ENCODE measurements around the gene EFHD1. TPM values are rescaled to one million over a fixed set of nuclear protein-coding genes. Genes with fewer than 3 reads are reported as not detected.

Gene EFHD1
- total and polyA plus RNA-seq, 2 of the 13 experiments (the other 11 are each of a cell fraction or from before 2014, with no cell fraction given), result 0.09 TPM; not detected in 1

DNA sequence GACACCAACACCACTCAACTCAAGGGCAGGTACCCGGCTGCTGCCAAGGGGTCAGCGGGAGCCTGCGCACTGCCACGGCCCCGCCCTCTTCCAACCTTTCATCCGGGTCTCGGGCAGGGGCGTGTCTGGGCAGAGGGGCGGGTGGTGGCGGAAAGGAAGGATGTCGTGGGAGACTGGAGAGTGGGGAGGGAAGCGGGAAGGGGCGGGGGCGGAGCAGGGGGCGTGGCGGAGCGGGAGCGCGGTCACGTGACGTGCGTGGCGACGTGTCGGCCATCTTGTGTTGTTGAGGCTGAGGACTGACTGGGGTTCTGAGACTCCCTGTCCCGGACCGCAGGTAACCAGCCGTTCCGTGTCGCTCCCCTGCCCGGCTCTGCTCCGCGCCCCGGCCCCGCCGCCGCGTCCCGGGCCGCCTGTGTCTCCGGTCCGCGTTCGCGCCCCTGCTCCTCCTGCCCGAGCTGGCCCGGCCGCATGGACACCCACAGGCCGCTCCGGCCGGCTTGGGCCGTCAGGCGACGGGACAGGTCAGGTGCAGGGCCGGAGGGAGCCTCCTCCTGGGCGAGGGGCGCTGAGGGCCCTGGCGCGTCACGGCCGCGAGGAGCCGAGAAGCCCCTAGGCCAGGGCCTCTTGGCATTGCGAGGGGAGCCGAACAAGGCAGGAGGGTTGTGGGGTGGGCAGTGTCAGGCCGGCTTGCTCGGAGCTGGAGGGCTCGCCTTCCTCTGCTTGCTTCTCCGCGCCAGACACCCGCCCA is 63.8 kb downstream of the EFHD1 start, which contains the start of gene GIGYF2 (continued):
- TF ChIP-seq KLF16 (CRISPR knock-in tag; IDR thresholded peaks at IDR 0.05) (0 out of 4 replicates have a peak, but pooled peaks of 1 of the 2 experiments have one; percentile 47), ZNF253 (CRISPR knock-in tag; IDR thresholded peaks at IDR 0.05; ENCODE audit: borderline replicate concordance) (peak; percentile 83), SMC3 (IDR thresholded peaks at IDR 0.05; ENCODE audit: low read length) (no peak), TGIF2 (CRISPR knock-in tag; IDR thresholded peaks at IDR 0.05) (no peak; the same call in none of the 2 replicates), ZNF256 (CRISPR knock-in tag; conservative IDR thresholded peaks at IDR 0.05) (0 out of 2 replicates have a peak, but pooled peaks have one; percentile 31), ZNF235 (CRISPR knock-in tag; IDR thresholded peaks at IDR 0.05; ENCODE audit: borderline replicate concordance) (peak; percentile 98), CCDC6 (CRISPR knock-in tag; IDR thresholded peaks at IDR 0.05) (no peak; the same call in 1 of the 2 replicates), ZNF75D (CRISPR knock-in tag; IDR thresholded peaks at IDR 0.05; ENCODE audit: borderline replicate concordance) (no peak), SIN3B (IDR thresholded peaks at IDR 0.05; ENCODE audit: low read length) (no peak), CBX5 (CRISPR knock-in tag; IDR thresholded peaks at IDR 0.05; ENCODE audit: borderline replicate concordance) (0 out of 2 replicates have a peak, but pooled peaks have one; percentile 75), XBP1 (CRISPR knock-in tag; IDR thresholded peaks at IDR 0.05) (no peak), ZNF33B (CRISPR knock-in tag; IDR thresholded peaks at IDR 0.05) (no peak; the same call in 1 of the 2 replicates), KLF15 (CRISPR knock-in tag; IDR thresholded peaks at IDR 0.05; ENCODE audit: borderline replicate concordance) (no peak), RELA (CRISPR knock-in tag; IDR thresholded peaks at IDR 0.05) (no peak), RAD51 (IDR thresholded peaks at IDR 0.05; ENCODE audit: borderline replicate concordance) (peak; percentile 98), THAP11 (CRISPR knock-in tag; IDR thresholded peaks at IDR 0.05) (peak; percentile 87)
- TF ChIP-seq, protein P1, sequence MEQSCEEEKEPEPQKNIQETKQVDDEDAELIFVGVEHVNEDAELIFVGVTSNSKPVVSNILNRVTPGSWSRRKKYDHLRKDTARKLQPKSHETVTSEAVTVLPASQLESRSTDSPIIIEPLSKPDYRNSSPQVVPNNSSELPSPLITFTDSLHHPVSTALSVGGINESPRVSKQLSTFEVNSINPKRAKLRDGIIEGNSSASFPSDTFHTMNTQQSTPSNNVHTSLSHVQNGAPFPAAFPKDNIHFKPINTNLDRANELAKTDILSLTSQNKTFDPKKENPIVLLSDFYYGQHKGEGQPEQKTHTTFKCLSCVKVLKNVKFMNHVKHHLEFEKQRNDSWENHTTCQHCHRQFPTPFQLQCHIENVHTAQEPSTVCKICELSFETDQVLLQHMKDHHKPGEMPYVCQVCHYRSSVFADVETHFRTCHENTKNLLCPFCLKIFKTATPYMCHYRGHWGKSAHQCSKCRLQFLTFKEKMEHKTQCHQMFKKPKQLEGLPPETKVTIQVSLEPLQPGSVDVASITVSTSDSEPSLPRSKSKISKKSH (CRISPR knock-in tag; IDR thresholded peaks at IDR 0.05; ENCODE audit: borderline replicate concordance), result no peak
- TF ChIP-seq, protein P2, sequence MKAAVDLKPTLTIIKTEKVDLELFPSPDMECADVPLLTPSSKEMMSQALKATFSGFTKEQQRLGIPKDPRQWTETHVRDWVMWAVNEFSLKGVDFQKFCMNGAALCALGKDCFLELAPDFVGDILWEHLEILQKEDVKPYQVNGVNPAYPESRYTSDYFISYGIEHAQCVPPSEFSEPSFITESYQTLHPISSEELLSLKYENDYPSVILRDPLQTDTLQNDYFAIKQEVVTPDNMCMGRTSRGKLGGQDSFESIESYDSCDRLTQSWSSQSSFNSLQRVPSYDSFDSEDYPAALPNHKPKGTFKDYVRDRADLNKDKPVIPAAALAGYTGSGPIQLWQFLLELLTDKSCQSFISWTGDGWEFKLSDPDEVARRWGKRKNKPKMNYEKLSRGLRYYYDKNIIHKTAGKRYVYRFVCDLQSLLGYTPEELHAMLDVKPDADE (CRISPR knock-in tag; IDR thresholded peaks at IDR 0.05), result no peak
- TF ChIP-seq, protein P3, sequence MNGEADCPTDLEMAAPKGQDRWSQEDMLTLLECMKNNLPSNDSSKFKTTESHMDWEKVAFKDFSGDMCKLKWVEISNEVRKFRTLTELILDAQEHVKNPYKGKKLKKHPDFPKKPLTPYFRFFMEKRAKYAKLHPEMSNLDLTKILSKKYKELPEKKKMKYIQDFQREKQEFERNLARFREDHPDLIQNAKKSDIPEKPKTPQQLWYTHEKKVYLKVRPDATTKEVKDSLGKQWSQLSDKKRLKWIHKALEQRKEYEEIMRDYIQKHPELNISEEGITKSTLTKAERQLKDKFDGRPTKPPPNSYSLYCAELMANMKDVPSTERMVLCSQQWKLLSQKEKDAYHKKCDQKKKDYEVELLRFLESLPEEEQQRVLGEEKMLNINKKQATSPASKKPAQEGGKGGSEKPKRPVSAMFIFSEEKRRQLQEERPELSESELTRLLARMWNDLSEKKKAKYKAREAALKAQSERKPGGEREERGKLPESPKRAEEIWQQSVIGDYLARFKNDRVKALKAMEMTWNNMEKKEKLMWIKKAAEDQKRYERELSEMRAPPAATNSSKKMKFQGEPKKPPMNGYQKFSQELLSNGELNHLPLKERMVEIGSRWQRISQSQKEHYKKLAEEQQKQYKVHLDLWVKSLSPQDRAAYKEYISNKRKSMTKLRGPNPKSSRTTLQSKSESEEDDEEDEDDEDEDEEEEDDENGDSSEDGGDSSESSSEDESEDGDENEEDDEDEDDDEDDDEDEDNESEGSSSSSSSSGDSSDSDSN (CRISPR knock-in tag; IDR thresholded peaks at IDR 0.05), result peak; percentile 99
- TF ChIP-seq, protein P4, sequence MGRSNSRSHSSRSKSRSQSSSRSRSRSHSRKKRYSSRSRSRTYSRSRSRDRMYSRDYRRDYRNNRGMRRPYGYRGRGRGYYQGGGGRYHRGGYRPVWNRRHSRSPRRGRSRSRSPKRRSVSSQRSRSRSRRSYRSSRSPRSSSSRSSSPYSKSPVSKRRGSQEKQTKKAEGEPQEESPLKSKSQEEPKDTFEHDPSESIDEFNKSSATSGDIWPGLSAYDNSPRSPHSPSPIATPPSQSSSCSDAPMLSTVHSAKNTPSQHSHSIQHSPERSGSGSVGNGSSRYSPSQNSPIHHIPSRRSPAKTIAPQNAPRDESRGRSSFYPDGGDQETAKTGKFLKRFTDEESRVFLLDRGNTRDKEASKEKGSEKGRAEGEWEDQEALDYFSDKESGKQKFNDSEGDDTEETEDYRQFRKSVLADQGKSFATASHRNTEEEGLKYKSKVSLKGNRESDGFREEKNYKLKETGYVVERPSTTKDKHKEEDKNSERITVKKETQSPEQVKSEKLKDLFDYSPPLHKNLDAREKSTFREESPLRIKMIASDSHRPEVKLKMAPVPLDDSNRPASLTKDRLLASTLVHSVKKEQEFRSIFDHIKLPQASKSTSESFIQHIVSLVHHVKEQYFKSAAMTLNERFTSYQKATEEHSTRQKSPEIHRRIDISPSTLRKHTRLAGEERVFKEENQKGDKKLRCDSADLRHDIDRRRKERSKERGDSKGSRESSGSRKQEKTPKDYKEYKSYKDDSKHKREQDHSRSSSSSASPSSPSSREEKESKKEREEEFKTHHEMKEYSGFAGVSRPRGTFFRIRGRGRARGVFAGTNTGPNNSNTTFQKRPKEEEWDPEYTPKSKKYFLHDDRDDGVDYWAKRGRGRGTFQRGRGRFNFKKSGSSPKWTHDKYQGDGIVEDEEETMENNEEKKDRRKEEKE (IDR thresholded peaks at IDR 0.05), result no peak
- TF ChIP-seq, protein P5, sequence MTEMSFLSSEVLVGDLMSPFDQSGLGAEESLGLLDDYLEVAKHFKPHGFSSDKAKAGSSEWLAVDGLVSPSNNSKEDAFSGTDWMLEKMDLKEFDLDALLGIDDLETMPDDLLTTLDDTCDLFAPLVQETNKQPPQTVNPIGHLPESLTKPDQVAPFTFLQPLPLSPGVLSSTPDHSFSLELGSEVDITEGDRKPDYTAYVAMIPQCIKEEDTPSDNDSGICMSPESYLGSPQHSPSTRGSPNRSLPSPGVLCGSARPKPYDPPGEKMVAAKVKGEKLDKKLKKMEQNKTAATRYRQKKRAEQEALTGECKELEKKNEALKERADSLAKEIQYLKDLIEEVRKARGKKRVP (CRISPR knock-in tag; IDR thresholded peaks at IDR 0.05), result peak in 1 of 2 experiments; percentile 55; a peak in 2 of 4 replicates

Data from HepG2 (cell line).